Psoas muscle (tissue), 7 donors: Measurements from ENCODE around the gene LASP1NB.
A peak's percentile ranks its signal among the peaks of the same experiment; 100 is the strongest.
"Not testable (repeated sequence)": the region's sequence is repeated elsewhere in the genome, so short reads cannot be mapped to it uniquely, and the experiment has no call there.

Source experiments
- ATAC-seq, 4 donors: fragments of 200-7000 bp; cut with Tn5 transposase; one replicate each; pipeline ENCODE4 v1.9.1; 2020; ENCODE audit warnings: moderate library complexity in 3 of 4, mild to moderate bottlenecking in 2 of 4
- DNase-seq, 2 donors: peaks; one replicate each; pipeline ENCODE4 v3.0.0-alpha.2; 2020
- H3K27ac ChIP-seq: fragments of 200-600 bp; one replicate; pipeline ENCODE4 v1.8.0; 2022
- H3K27me3 ChIP-seq, 3 donors: fragments of 200-600 bp in 1 of 3; one replicate each; pipeline versions ENCODE4 v1.6.1 to v1.8.0; 2013 to 2022; ENCODE audit warnings: low read length in 2 of 3, mild to moderate bottlenecking in 2 of 3, moderate library complexity in 1 of 3; ENCODE audit not compliant: insufficient read depth in 3 of 3
- H3K36me3 ChIP-seq, 2 donors: fragments of 200-600 bp in 1 of 2; one replicate each; pipeline versions ENCODE4 v1.6.1 to v1.8.0; 2013 to 2022; ENCODE audit warnings: low read depth in 1 of 2, mild to moderate bottlenecking in 1 of 2, moderate library complexity in 1 of 2; ENCODE audit not compliant: insufficient read depth in 1 of 2
- H3K4me1 ChIP-seq: fragments of 200-600 bp; one replicate; pipeline ENCODE4 v1.8.0; 2022
- H3K4me3 ChIP-seq: fragments of 200-600 bp; one replicate; pipeline ENCODE4 v1.8.0; 2022; ENCODE audit warnings: mild to moderate bottlenecking
- H3K9me3 ChIP-seq: fragments of 200-600 bp; one replicate; pipeline ENCODE4 v1.8.0; 2022
- WGBS, 3 donors: extraction: QIAGEN DNeasy Blood & Tissue Kit; methylation state at CpG; one replicate each; pipeline versions ENCODE4 v1.1.6 to v1.1.7; 2013; 5-methylcytosine and 5-hydroxymethylcytosine counted together
- intact Hi-C, 2 donors: fragments of 100-400 bp; cut with DNase I; formaldehyde crosslinking; loops; one replicate each; pipeline versions ENCODE4 v1.11.0 to v1.14.2; 2022
- TF ChIP-seq, protein P1 (sequence below): fragments of 200-600 bp; IDR thresholded peaks from one replicate; pipeline ENCODE4 v1.8.0; 2022; ENCODE audit warnings: antibody characterized with exemption
- donor health status: healthy with polysubstance abuse.
- donor health status: DM: no; HTN: no; CAD: no; lungs with moderate emphysema.
- donor health status: Bipolar disorder and iron deficiency.
- donor health status: healthy.
- donor health status: DM: yes; HTN: yes; CAD: no.
- donor health status: DM: no; HTN: no; CAD: no.
- donor health status: DM: yes; HTN: yes; CAD: no.

LASP1NB gene

DNA sequence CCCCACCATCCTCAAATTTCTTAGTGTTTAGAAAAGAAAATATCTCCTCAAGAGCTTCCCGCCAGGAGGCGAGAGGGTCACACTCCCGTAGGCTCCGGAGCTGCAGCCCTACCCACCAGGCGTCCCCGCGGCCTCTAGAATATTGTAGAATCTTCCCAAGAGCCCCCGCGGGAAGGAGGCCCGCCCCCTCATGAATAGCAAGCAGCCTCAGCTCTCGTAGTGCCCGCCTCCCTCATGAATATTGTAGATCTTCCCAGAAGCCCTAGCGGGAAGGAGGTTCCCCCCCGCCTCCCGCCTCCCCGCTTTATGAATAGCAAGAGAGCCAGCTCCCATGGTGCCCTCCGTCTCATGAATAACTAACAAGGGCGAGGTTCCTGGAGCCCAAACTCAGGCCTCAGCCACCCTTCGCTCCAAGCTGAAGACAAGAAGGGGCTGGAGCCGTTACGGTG lies 41.9 kb downstream of the LASP1NB start, which contains the start of gene FBXO47:
TSS of gene FBXO47 (minus strand) at position 114 of the 449 bp plus-strand sequence. CDS start 4,378 bp downstream, outside the sequence.
- Histone ChIP-seq H3K9me3 (no peaks in the 10 kb centered on the region), H3K4me1 (peaks cover 7% of the 10 kb centered on the region), H3K27ac (peak within 1 kb of the TSS; percentile 73), H3K27me3 (no peaks in the 10 kb centered on the region), H3K36me3 (no peaks in the 10 kb centered on the region), H3K4me3 (peak within 1 kb of the TSS; percentile 59)
- 6 to 16% (median 16%) methylated on average over 21 of the region's 21 CpGs for WGBS, 3 donors
- peak; percentile 91 to 95 for DNase-seq
- intact Hi-C loops = no loop called here
- TF ChIP-seq, protein P1, sequence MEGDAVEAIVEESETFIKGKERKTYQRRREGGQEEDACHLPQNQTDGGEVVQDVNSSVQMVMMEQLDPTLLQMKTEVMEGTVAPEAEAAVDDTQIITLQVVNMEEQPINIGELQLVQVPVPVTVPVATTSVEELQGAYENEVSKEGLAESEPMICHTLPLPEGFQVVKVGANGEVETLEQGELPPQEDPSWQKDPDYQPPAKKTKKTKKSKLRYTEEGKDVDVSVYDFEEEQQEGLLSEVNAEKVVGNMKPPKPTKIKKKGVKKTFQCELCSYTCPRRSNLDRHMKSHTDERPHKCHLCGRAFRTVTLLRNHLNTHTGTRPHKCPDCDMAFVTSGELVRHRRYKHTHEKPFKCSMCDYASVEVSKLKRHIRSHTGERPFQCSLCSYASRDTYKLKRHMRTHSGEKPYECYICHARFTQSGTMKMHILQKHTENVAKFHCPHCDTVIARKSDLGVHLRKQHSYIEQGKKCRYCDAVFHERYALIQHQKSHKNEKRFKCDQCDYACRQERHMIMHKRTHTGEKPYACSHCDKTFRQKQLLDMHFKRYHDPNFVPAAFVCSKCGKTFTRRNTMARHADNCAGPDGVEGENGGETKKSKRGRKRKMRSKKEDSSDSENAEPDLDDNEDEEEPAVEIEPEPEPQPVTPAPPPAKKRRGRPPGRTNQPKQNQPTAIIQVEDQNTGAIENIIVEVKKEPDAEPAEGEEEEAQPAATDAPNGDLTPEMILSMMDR = no peak
- ATAC-seq = peak; percentile 95 to 99 (median 98)

DNA sequence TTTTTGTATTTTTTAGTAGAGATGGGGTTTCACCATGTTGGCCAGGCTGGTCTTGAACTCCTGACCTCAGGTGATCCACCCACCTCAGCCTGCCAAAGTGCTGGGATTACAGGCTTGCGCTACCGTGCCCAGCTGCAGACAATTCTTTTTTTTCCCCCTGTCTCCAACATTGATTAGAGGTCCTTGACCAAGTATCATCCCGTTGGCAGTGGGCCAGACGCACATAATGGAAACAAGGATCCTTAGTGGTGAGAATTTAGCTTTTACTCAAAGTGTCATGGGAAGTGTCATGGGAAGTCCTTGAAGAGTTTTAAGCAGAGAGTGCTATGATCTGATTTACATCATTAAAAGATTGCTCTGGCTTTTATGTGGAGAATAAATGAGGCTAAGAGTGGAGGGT lies 43.9 kb downstream of the LASP1NB start:
- WGBS, 3 donors = 55 to 74% (median 64%) methylated on average over 4 of the region's 4 CpGs

DNA sequence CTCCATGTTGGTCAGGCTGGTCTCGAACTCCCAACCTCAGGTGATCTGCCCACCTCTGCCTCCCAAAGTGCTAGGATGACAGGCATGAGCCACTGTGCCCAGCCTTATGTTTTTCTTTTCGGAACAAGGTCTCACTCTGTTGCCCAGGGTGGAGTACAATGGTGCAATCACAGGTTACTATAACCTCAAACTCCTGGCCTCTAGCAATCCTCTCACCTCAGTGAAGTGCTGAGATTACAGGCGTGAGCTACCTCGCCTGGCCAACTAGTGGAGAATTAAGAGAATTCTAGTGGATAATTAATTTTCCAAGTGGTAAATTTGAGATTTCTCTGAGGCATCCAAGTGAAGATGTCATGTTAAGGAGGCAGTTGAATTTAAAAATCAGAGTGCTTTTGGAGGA lies 44.7 kb downstream of the LASP1NB start:
- no peak for DNase-seq
- H3K9me3 ChIP-seq = no peaks in the 10 kb centered on the region
- no peak for ATAC-seq
- no peak overlapping the region for H3K4me3 ChIP-seq
- WGBS, 3 donors = 68 to 87% (median 78%) methylated on average over 4 of the region's 4 CpGs
- TF ChIP-seq, protein P1 = no peak
- H3K4me1 ChIP-seq = peaks cover 7% of the 10 kb centered on the region
- H3K27me3 ChIP-seq = no peaks in the 10 kb centered on the region
- H3K36me3 ChIP-seq = no peaks in the 10 kb centered on the region
- intact Hi-C loops = no loop called here
- H3K27ac ChIP-seq = no peak overlapping the region

More for the DNA sequence above, 43.9 kb downstream of the LASP1NB start:
- Histone ChIP-seq H3K27ac (no peak overlapping the region), H3K36me3 (no peaks in the 10 kb centered on the region), H3K4me3 (no peak overlapping the region), H3K27me3 (no peaks in the 10 kb centered on the region), H3K4me1 (peaks cover 7% of the 10 kb centered on the region), H3K9me3 (no peaks in the 10 kb centered on the region)
- ATAC-seq (no peak), DNase-seq (no peak)
- TF ChIP-seq, protein P1 = no peak
- intact Hi-C loops = no loop called here

DNA sequence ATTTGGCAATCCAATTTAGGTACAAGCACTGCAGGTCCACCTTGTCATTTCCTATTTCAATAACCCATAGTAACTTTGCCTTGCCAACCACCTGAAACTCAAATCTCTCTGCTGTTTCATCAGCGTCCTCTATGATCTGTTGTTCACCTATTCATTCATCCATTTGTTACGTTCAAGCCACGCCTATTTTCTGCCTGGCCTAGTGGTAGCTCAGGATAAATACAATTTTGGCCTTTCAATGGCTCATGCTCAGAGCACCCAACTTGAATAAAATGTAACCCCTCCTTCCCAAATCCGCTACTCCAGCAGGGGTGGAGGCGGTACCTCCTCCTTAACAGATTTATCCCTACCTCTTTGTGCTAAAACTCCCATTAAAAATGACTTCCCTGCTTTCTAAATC lies 45.4 kb downstream of the LASP1NB start:
- no peak overlapping the region for H3K27ac ChIP-seq
- TF ChIP-seq, protein P1 = no peak
- intact Hi-C loops = no loop called here
- H3K4me3 ChIP-seq = no peak overlapping the region
- peaks cover 7% of the 10 kb centered on the region for H3K4me1 ChIP-seq
- H3K9me3 ChIP-seq = no peaks in the 10 kb centered on the region
- no peaks in the 10 kb centered on the region for H3K36me3 ChIP-seq
- DNase-seq (no peak), ATAC-seq (no peak)
- no peaks in the 10 kb centered on the region for H3K27me3 ChIP-seq
- 84 to 88% (median 87%) methylated on average over 5 of the region's 5 CpGs for WGBS, 3 donors

DNA sequence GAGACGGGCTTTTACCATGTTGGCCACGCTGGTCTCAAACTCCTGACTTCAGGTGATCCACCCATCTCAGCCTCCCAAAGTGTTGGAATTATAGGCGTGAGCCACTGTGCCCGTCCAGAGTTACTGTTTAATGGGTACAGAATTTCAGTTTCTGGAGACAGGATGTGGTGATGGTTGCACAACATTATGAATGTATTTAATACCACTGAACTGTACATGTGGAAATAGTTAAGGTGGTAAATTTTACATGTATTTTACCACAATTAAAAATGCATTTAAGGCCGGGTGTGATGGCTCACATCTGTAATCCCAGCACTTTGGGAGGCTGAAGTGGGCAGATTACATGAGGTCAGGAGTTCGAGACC lies 50.8 kb downstream of the LASP1NB start:
- H3K4me3 ChIP-seq, intact Hi-C loops, DNase-seq, H3K9me3 ChIP-seq, H3K36me3 ChIP-seq, ATAC-seq, H3K27ac ChIP-seq, H3K27me3 ChIP-seq, H3K4me1 ChIP-seq: not testable (repeated sequence)
- WGBS, 3 donors = 66 to 81% (median 73%) methylated on average over 6 of the region's 6 CpGs
